Measurements from ENCODE around the gene SELENON.

SELENON gene

DNA sequence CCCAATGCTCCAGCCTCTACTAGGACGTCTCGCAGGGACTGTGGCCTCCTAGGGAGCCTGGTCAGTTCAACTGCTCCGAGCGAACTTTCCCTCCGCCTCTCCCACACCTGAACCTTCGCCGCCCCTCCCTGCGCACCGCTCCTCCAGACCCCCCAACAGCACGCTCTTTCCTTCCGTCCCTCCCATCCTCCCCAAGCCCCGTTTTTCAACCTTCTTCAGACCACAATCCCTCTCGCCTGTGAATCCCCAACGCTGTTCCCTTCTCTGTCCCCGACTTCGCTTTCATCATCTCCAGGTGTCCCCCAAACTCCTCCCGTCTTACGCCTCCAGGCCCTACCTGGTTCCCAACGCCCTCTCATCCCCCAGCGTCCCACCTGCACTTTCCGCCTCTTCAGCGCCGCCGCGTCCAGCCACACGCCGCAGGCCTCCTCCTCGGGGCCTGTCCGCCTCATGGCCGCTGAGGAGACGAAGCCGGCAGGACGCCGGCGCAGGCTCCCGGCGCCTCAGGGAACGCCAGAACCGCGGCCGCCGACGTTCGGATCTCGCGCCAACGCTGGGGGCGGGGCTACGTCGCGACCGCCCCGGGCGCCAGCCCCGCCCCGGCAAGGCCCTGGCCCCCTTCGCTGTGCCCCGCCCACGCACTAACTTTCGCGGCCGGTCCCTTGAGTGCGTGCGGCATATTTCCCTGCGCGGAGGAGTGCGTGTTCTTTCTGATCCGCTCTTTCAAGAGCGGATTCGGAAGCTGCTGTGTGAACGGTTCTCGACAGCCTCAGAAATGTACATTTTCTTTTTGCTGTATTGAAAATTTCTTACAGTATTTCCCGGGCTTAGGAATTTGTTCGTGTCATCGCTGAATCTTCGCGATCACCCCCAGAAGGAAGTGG lies 59.2 kb downstream of the SELENON start, which contains the start of gene AUNIP (continued):
- no peak for TF ChIP-seq ZNF19 (tag by site-specific recombination; IDR thresholded peaks at IDR 0.05; ENCODE audit: low read depth)
- no peak for TF ChIP-seq ZNF266 (tag by site-specific recombination; IDR thresholded peaks at IDR 0.05; ENCODE audit: low read depth)
- TF ChIP-seq ZNF174 (tag by site-specific recombination; IDR thresholded peaks at IDR 0.05), result no peak
- TF ChIP-seq HOXA7 (CRISPR knock-in tag; IDR thresholded peaks at IDR 0.05; ENCODE audit: borderline replicate concordance), result no peak
- TF ChIP-seq, protein P1, sequence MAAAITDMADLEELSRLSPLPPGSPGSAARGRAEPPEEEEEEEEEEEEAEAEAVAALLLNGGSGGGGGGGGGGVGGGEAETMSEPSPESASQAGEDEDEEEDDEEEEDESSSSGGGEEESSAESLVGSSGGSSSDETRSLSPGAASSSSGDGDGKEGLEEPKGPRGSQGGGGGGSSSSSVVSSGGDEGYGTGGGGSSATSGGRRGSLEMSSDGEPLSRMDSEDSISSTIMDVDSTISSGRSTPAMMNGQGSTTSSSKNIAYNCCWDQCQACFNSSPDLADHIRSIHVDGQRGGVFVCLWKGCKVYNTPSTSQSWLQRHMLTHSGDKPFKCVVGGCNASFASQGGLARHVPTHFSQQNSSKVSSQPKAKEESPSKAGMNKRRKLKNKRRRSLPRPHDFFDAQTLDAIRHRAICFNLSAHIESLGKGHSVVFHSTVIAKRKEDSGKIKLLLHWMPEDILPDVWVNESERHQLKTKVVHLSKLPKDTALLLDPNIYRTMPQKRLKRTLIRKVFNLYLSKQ (tag by site-specific recombination; IDR thresholded peaks at IDR 0.05; ENCODE audit: borderline replicate concordance), result peak; percentile 71; the same call in 1 of the 2 replicates
- no peak for TF ChIP-seq ZNF214 (tag by site-specific recombination; IDR thresholded peaks at IDR 0.05; ENCODE audit: borderline replicate concordance)
- TF ChIP-seq ZNF549 (tag by site-specific recombination; IDR thresholded peaks at IDR 0.05), result no peak
- TF ChIP-seq, protein P2, sequence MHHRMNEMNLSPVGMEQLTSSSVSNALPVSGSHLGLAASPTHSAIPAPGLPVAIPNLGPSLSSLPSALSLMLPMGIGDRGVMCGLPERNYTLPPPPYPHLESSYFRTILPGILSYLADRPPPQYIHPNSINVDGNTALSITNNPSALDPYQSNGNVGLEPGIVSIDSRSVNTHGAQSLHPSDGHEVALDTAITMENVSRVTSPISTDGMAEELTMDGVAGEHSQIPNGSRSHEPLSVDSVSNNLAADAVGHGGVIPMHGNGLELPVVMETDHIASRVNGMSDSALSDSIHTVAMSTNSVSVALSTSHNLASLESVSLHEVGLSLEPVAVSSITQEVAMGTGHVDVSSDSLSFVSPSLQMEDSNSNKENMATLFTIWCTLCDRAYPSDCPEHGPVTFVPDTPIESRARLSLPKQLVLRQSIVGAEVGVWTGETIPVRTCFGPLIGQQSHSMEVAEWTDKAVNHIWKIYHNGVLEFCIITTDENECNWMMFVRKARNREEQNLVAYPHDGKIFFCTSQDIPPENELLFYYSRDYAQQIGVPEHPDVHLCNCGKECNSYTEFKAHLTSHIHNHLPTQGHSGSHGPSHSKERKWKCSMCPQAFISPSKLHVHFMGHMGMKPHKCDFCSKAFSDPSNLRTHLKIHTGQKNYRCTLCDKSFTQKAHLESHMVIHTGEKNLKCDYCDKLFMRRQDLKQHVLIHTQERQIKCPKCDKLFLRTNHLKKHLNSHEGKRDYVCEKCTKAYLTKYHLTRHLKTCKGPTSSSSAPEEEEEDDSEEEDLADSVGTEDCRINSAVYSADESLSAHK (tag by site-specific recombination; IDR thresholded peaks at IDR 0.05), result no peak; the same call in 1 of the 2 replicates
- TF ChIP-seq, protein P3, sequence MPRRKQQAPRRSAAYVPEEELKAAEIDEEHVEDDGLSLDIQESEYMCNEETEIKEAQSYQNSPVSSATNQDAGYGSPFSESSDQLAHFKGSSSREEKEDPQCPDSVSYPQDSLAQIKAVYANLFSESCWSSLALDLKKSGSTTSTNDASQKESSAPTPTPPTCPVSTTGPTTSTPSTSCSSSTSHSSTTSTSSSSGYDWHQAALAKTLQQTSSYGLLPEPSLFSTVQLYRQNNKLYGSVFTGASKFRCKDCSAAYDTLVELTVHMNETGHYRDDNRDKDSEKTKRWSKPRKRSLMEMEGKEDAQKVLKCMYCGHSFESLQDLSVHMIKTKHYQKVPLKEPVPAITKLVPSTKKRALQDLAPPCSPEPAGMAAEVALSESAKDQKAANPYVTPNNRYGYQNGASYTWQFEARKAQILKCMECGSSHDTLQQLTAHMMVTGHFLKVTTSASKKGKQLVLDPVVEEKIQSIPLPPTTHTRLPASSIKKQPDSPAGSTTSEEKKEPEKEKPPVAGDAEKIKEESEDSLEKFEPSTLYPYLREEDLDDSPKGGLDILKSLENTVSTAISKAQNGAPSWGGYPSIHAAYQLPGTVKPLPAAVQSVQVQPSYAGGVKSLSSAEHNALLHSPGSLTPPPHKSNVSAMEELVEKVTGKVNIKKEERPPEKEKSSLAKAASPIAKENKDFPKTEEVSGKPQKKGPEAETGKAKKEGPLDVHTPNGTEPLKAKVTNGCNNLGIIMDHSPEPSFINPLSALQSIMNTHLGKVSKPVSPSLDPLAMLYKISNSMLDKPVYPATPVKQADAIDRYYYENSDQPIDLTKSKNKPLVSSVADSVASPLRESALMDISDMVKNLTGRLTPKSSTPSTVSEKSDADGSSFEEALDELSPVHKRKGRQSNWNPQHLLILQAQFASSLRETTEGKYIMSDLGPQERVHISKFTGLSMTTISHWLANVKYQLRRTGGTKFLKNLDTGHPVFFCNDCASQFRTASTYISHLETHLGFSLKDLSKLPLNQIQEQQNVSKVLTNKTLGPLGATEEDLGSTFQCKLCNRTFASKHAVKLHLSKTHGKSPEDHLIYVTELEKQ (tag by site-specific recombination; IDR thresholded peaks at IDR 0.05; ENCODE audit: borderline replicate concordance), result no peak; the same call in 1 of the 2 replicates
- TF ChIP-seq ZNF48 (tag by site-specific recombination; IDR thresholded peaks at IDR 0.05), result no peak
- TF ChIP-seq ZNF416 (tag by site-specific recombination; IDR thresholded peaks at IDR 0.05), result 0 out of 2 replicates have a peak, but pooled peaks have one; percentile 49
- peak; percentile 86; the same call in 1 of the 2 replicates for TF ChIP-seq ZSCAN23 (tag by site-specific recombination; IDR thresholded peaks at IDR 0.05)
- peak; percentile 79 for TF ChIP-seq KLF9 (tag by site-specific recombination; IDR thresholded peaks at IDR 0.05; ENCODE audit: low read depth)
- TF ChIP-seq ZNF560 (tag by site-specific recombination; IDR thresholded peaks at IDR 0.05; ENCODE audit: borderline replicate concordance), result no peak
- TF ChIP-seq ZBTB17 (tag by site-specific recombination; IDR thresholded peaks at IDR 0.05), result peak; percentile 54; the same call in 1 of the 2 replicates
- TF ChIP-seq ZNF157 (tag by site-specific recombination; IDR thresholded peaks at IDR 0.05), result no peak
- TF ChIP-seq ZNF510 (tag by site-specific recombination; IDR thresholded peaks at IDR 0.05; ENCODE audit: insufficient replicate concordance), result no peak
- peak; percentile 80 for TF ChIP-seq ZNF843 (tag by site-specific recombination; IDR thresholded peaks at IDR 0.05)
- peak; percentile 55; the same call in 1 of the 2 replicates for TF ChIP-seq ZNF121 (tag by site-specific recombination; IDR thresholded peaks at IDR 0.05)
- TF ChIP-seq, protein P4, sequence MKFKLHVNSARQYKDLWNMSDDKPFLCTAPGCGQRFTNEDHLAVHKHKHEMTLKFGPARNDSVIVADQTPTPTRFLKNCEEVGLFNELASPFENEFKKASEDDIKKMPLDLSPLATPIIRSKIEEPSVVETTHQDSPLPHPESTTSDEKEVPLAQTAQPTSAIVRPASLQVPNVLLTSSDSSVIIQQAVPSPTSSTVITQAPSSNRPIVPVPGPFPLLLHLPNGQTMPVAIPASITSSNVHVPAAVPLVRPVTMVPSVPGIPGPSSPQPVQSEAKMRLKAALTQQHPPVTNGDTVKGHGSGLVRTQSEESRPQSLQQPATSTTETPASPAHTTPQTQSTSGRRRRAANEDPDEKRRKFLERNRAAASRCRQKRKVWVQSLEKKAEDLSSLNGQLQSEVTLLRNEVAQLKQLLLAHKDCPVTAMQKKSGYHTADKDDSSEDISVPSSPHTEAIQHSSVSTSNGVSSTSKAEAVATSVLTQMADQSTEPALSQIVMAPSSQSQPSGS (tag by site-specific recombination; IDR thresholded peaks at IDR 0.05; ENCODE audit: low read depth), result no peak
- peak; percentile 95 for TF ChIP-seq ZSCAN30 (tag by site-specific recombination; IDR thresholded peaks at IDR 0.05)
- peak; percentile 74; the same call in 1 of the 2 replicates for TF ChIP-seq ZNF561 (tag by site-specific recombination; IDR thresholded peaks at IDR 0.05; ENCODE audit: borderline replicate concordance)
- peak; percentile 80 for TF ChIP-seq ZFP69B (tag by site-specific recombination; IDR thresholded peaks at IDR 0.05)
- TF ChIP-seq, protein P5, sequence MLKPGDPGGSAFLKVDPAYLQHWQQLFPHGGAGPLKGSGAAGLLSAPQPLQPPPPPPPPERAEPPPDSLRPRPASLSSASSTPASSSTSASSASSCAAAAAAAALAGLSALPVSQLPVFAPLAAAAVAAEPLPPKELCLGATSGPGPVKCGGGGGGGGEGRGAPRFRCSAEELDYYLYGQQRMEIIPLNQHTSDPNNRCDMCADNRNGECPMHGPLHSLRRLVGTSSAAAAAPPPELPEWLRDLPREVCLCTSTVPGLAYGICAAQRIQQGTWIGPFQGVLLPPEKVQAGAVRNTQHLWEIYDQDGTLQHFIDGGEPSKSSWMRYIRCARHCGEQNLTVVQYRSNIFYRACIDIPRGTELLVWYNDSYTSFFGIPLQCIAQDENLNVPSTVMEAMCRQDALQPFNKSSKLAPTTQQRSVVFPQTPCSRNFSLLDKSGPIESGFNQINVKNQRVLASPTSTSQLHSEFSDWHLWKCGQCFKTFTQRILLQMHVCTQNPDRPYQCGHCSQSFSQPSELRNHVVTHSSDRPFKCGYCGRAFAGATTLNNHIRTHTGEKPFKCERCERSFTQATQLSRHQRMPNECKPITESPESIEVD (tag by site-specific recombination; IDR thresholded peaks at IDR 0.05), result no peak
- no peak for TF ChIP-seq ZNF221 (tag by site-specific recombination; IDR thresholded peaks at IDR 0.05; ENCODE audit: borderline replicate concordance)

Measured in HEK293 (cell line).